Stimulated activated CD4-positive, alpha-beta T cell treated with anti-CD3 and anti-CD28 coated beads, Interleukin-12 subunit alpha, Interleukin-12 subunit beta, amount 100 ng/mL, for 4 hours (primary cell): ENCODE data around the gene TNFSF11.

ENCODE experiments used
- DNase-seq: peaks from one replicate; pipeline ENCODE4 v3.0.0-alpha.2; 2020

TNFSF11 gene

DNA sequence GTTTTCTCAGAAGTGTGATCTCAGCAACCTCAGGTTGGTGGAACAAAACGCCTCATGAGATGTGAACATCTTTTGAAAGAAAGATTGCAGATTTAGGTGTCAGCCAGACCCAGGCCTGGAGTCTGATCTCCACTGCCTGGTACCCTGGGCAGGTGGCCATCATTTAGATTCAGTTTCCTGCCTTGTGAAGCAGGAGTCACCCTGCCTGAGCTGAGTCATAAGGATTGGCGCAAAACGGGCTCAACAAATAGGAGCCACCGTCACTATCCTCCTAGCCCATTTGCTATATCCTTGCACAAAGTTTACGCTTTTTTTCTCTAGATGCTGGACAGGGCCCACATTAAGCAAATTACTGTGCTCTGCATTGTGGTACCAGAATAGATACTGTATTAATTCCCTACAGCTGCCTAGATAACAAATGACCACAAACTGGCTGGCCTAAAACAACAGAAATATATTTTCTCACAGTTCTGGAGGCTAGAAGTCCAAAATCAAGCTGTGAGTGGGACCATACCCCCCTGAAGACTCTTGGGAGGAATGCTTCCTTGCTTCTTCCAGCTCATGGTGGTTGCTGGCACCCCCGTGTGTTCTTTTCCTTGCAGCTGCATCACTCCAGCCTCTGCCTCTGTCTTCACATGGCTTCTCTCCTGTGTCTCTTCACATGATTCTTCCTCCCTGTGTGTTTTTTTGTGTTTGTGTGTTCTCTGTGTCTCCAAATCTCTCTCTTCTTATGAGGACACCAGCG, 38.2 kb downstream of the TNFSF11 start:
- no peak for DNase-seq

- no peak for DNase-seq
Observed at GRCh38 chr13:42614436-42615035, 40.6 kb downstream of the TNFSF11 start.

DNA sequence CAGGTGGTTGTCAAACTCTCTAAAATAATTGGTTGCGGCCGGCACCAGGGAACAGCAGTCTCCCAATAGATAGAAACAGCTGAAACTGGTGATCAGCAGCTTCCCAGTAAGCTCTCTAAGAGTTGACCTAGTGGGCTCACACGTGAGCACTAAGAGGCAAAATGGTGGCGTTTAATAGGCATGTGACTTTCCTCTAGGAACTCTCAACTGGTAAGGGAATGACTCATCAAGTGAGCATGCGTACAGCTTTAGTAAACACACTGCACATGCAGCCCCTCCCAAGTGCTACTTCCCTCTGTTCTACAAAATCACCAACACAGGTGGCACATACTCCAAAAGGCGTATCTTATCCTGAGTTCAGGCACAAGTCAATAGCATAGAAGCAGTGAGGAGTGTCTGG, 41.7 kb downstream of the TNFSF11 start:
- DNase-seq, result no peak

DNA sequence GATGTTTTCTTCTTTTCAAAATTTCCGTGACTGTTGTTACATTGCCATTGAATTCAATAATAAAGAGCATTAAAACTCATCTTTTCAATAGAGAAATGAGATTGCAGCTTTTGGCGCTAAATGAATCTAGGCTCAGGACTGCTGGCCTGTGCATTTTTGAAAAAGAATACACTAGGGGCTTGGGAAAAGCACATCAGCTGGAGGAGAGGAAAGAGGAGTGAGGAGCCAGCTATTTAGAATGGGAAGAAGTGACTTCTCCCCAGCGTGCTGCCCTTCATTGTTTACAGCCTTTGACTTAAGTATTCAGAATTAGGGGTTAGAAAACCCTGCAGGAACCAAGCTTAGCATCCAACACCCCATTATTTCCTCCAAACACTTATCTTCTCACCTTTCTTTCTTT, 43.3 kb downstream of the TNFSF11 start:
- DNase-seq, result no peak

- DNase-seq, result no peak
Observed at GRCh38 chr13:42623916-42624315, 50.0 kb downstream of the TNFSF11 start.

DNA sequence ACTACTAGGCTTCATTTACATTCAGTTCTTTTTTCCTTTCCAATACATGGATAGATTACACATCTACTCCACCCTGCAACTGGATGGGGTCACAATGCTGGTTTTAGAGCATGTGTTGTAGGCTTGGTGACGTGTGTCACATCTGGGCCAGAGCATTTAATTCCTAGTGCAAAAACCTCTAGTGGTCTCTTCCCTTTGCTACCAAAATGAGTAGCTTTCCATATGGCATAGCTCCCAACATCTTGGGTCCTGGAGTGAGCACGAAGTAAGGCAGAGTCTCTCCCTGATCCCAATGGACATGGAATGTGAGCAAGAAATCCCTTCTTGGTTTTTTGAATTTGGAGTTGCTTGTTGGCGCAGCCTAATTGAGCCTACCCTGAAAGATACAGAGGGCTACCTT, 51.7 kb downstream of the TNFSF11 start:
- no peak for DNase-seq

GRCh38 chr13:42626176-42626860, 52.4 kb downstream of the TNFSF11 start:
- DNase-seq, result no peak

DNA sequence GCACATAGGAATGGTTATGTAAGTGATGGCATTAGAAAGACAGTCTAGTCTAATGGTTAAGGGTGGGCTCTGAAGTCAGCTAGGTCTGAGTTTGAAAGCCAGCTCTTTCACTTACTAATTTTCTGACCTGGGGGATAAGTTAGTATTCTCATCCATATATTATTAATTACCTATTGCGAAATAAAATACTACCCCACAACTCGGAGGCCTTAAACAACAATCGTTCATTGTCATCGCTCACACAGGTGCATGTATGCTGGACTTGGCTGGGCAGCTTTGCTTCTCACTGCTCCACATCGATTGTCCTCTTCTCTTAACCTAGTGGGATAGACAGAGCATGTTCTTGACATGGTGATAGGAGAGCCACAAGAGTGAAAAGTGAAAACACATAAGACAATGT, 54.7 kb downstream of the TNFSF11 start:
- DNase-seq, result no peak

DNA sequence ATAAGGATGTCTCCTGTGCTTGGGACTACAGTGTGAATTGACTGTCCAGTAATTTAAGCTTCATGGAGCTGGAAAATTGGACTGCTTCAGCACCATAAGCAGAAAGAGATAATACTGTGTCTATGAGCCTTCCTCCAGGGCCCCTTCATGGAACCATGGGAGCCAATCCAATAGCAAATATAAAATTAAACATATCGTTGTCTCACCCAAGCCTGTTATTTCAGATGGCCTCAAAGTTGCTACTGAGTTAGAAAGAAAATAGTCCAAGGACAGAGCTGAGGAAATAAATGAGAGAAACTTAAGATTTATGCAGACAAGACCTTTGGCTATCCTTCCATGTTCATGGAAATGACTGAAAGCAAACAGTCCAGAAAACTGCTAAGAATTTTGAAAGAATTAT, 57.2 kb downstream of the TNFSF11 start:
- DNase-seq, result no peak

- DNase-seq, result no peak
Observed at GRCh38 chr13:42633495-42633894, 59.5 kb downstream of the TNFSF11 start.

- DNase-seq, result no peak
Observed at GRCh38 chr13:42638101-42638500, 64.1 kb downstream of the TNFSF11 start.

- DNase-seq, result no peak
Observed at GRCh38 chr13:42638886-42639285, 64.9 kb downstream of the TNFSF11 start.

DNA sequence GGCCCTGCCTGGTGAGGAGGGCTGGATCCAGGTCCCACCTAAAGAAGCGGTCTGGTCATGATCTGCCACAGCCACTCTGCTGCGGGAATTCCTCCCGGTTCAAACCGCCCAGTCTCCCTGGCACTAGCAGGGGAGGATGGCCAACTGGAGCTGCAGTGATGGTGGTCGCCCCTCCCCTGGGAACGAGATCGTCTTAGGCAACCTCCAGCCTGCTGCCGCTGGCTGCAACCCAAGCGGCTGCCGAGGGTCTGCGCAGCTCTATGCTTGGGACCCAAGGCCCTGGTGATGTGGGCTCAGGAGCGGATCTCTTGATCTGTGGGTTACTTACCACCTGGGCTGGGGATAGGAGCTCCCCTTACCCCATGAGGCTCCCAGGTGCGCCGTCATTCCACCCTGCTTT, 69.1 kb downstream of the TNFSF11 start:
- no peak for DNase-seq

- no peak for DNase-seq
Observed at GRCh38 chr13:42644841-42645240, 70.9 kb downstream of the TNFSF11 start.

- DNase-seq, result no peak
Observed at GRCh38 chr13:42645717-42646116, 71.8 kb downstream of the TNFSF11 start.

GRCh38 chr13:42649141-42649540, 75.2 kb downstream of the TNFSF11 start:
- no peak for DNase-seq

GRCh38 chr13:42649831-42650230, 75.9 kb downstream of the TNFSF11 start:
- DNase-seq, result no peak

- DNase-seq, result no peak
Observed at GRCh38 chr13:42650506-42650905, 76.6 kb downstream of the TNFSF11 start.

- DNase-seq, result no peak
Observed at GRCh38 chr13:42651936-42652641, 78.1 kb downstream of the TNFSF11 start.

DNA sequence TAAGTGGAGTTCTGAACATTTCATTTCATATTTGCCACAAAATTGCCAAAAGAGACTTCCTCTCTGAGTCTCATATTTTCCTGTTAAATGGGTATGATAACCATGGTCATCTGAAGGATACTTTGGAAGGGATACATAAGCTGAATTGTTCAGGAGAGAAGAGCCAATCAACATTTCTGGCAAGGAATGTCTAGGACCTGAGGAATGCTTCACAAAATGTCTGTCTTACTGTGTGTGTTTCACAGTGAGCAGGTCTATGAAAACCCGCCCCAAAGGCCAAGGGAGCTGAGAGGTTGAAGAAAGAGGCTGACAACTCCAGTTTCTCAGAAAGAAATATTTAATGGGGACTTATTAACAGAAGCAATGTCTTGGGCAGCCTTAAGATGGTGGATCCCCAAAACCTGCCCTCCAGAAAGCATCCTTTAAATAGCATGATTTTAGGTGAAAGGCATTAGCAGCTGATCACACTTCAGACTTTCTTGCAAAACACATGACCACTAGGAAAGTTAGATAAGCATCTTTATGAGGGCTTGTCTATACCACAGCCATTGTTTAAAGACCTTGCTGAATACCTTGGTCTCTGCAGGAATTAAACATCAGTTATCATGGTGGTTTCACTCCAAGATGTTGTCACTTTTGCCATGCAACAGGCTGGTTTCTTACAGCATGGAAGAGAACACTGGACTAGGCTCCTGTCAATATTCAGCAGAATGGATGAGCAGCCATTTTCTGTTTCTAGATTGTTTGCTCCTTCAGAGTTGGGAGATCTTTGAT, 78.9 kb downstream of the TNFSF11 start:
- DNase-seq, result no peak

GRCh38 chr13:42653679-42654078, 79.7 kb downstream of the TNFSF11 start:
- no peak for DNase-seq

DNA sequence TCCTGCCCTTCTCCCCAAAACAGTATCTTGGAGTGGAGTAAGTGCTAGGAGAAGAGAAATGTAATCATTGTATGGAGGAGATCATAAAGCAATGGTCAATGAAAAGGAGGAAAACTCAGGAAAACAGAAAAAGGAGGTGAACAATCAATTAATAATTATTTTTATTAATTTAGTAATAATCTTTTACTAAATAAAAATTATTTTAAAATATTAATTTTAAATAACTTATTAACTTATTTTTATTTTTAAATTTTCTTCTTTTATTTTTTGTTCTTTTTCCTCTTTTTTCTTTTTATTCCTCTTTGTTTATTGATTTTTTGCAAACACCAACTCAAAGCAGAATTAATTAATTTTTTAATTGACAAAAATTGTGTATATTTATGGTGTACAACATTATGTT, 80.3 kb downstream of the TNFSF11 start:
- DNase-seq, result no peak

DNA sequence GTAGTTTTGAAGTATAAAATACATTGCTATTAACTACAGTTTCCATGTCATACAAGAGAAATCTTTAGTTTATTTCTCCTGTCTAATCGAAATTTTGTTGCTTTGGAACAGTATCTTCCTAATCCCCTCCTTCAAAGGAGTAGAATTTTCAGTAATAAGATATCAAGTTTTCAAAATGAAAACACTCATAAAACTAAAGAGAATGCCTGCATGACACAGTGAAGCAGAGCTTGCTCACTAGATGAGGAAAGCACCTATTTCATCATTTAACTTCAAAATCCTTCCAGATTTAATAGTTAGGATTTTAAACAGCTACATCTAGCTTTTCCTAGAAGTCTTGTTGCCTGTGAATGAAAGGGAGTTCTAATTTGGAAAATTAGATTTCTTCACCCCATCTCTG, 80.8 kb downstream of the TNFSF11 start:
- no peak for DNase-seq
